ENCODE data around the gene LCAT.

Gene LCAT

DNA sequence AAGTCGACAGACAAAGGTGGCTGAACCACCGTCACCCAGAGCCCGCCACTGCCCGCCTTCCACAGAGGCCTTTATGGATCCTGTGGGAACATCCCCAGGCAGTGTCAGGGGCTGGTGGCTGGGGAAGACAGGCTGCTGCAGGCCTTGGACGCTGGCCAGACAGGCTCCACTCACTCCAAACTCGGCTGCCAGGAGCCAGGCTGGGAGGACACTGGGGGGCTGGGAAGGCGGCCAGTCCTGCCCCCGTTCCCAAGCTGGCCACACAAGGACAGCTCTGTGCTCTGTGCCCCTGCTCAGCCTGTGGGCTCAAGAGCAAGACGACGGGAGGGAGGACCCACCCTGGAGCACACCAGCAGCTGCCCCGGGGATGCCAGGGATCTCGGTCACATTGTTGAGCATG lies 7.6 kb upstream of the LCAT start:
- POLR2A ChIA-PET, result interaction anchor here (1.0 to 1.4 kb wide), 2 partner anchors 11 to 105 kb away, joined by 3 read pairs; no protein-coding TSS in a partner anchor
- no peak for DNase-seq (ENCODE audit: low read depth, low spot score)
- CTCF ChIA-PET, result interaction anchor here (0.8 to 5.8 kb wide), 4 partner anchors 8 to 135 kb away, joined by 3 to 34 read pairs (median 3); no protein-coding TSS in a partner anchor
- TF ChIP-seq, protein P1, sequence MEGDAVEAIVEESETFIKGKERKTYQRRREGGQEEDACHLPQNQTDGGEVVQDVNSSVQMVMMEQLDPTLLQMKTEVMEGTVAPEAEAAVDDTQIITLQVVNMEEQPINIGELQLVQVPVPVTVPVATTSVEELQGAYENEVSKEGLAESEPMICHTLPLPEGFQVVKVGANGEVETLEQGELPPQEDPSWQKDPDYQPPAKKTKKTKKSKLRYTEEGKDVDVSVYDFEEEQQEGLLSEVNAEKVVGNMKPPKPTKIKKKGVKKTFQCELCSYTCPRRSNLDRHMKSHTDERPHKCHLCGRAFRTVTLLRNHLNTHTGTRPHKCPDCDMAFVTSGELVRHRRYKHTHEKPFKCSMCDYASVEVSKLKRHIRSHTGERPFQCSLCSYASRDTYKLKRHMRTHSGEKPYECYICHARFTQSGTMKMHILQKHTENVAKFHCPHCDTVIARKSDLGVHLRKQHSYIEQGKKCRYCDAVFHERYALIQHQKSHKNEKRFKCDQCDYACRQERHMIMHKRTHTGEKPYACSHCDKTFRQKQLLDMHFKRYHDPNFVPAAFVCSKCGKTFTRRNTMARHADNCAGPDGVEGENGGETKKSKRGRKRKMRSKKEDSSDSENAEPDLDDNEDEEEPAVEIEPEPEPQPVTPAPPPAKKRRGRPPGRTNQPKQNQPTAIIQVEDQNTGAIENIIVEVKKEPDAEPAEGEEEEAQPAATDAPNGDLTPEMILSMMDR (IDR thresholded peaks at IDR 0.05; ENCODE audit: insufficient read depth, low read length, missing control alignments), result no peak
- no peak overlapping the region for H3K4me3 ChIP-seq (ENCODE audit: low read depth, low read length)

DNA sequence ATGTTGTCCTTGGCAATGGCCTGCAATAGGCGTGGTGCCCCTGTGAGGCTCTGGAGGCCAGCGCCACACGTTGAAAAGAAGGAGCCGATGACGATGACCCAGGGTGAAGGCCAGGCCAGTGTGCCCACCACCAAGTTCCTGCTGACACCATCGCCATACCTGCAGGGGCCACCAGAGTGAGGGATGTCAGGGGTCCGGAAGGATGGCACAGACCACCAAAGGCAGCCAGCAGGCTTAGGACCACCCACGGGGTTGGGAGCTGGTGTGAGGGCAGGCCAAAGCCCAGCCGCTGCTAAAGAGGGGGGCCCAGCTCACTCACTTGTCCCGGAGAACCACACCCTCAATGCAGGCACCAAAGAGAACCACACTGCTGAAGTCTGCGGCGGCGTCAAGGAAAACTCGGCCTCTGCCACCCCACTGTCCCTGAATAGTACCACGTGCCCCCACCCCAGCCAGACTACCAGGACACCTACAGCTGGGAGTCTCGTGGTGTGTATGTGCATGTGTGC lies 6.5 kb upstream of the LCAT start:
- ChIA-PET POLR2A (interaction anchor here (0.6 to 1.4 kb wide), 5 partner anchors 9 to 154 kb away, joined by 3 to 4 read pairs (median 3); no protein-coding TSS in a partner anchor), CTCF (interaction anchor here (1.0 to 1.6 kb wide), 4 partner anchors 9 to 13 kb away, joined by 3 to 8 read pairs (median 3); no protein-coding TSS in a partner anchor)
- no peak for DNase-seq (ENCODE audit: low read depth, low spot score)
- TF ChIP-seq, protein P1 (IDR thresholded peaks at IDR 0.05; ENCODE audit: insufficient read depth, low read length, missing control alignments), result no peak
- H3K4me3 ChIP-seq (ENCODE audit: low read depth, low read length), result no peak overlapping the region

DNA sequence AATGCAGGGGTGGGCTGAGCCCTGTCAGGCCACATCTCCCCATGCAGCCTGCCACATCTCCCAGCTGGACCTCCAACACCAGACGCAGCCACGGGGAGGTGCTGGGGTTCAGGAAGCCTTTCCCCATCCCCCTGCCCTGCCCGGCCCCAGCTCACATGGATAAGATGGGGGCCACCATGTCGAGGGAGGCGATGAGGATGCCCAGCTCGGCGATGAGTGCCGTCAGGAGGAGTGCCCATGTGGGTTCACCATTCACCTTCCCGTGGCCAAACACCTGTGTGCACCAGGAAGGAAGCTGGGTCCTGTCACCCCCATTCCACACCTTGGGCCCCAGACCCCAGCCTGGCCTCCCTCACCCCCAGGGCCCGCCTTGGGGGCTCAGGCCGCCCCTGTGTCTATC lies 5.7 kb upstream of the LCAT start:
- DNase-seq (ENCODE audit: low read depth, low spot score), result no peak
- CTCF ChIA-PET, result interaction anchor here (1.1 to 1.6 kb wide), 3 partner anchors 9 to 11 kb away, joined by 3 to 8 read pairs (median 3); no protein-coding TSS in a partner anchor
- no peak overlapping the region for H3K4me3 ChIP-seq (ENCODE audit: low read depth, low read length)
- POLR2A ChIA-PET, result interaction anchor here (0.6 to 1.1 kb wide), 2 partner anchors 9 to 153 kb away, joined by 3 to 4 read pairs; no protein-coding TSS in a partner anchor
- TF ChIP-seq, protein P1 (IDR thresholded peaks at IDR 0.05; ENCODE audit: insufficient read depth, low read length, missing control alignments), result no peak

DNA sequence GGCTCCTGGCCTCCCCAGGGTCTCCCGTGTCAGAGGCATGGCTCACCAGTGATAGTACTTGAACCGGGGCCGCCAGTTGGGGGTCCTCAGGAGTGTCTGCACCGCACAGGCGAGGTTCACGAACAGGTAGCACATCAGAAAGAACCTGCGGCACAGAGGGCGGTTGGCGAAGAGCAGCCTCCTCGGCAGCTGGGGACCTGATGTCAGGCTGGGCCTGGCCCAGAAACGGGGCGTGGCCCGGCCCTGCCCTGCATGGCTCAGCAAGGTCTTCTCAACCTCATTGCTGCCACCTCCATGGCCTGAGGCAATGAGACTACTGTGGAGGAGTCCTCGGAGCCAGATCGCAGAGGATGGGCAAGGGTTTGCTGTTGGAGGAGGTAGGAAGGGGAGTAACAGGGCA lies 4.1 kb upstream of the LCAT start:
- H3K4me3 ChIP-seq (ENCODE audit: low read depth, low read length), result no peak overlapping the region
- POLR2A ChIA-PET, result interaction anchor here (1.0 to 1.1 kb wide), 2 partner anchors 9 to 11 kb away, joined by 3 to 6 read pairs; no protein-coding TSS in a partner anchor
- CTCF ChIA-PET, result interaction anchor here (1.0 to 1.9 kb wide), 2 partner anchors 12 to 93 kb away, joined by 3 to 7 read pairs; no protein-coding TSS in a partner anchor
- DNase-seq (ENCODE audit: low read depth, low spot score), result no peak
- TF ChIP-seq, protein P1 (IDR thresholded peaks at IDR 0.05; ENCODE audit: insufficient read depth, low read length, missing control alignments), result no peak

DNA sequence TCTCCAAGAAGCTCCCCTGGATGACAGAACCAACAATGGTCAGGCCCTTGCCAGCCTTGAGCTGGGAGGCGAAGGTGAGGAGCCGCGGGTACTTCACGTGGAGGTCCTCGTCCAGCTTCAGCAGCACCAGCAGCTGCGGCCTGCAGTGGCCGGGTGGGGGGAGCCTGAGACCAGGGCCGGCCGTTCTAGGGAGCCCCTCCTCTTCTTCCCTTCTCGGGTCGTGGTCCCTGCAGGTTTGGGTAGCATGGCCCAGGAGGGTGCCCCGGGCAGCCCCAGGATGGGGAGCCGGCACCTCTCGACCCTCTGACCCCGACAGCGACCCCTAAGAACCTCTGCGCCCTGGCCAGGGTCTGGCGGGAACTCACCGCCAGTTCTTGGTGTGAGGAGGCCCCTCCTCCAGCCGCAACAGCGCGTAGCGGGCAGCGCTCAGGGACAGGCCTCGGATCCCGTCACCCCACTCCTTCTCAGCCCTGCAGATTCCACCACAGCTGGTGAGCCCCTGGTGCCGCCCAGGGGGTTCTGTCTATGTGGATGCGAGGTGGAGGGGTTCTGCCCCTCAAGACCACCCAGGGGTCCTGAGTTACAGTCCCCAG lies 3.1 kb upstream of the LCAT start:
- POLR2A ChIA-PET, result interaction anchor here (1.1 to 1.3 kb wide), 2 partner anchors 8 to 11 kb away, joined by 3 to 6 read pairs; no protein-coding TSS in a partner anchor
- no peak for DNase-seq (ENCODE audit: low read depth, low spot score)
- TF ChIP-seq, protein P1 (IDR thresholded peaks at IDR 0.05; ENCODE audit: insufficient read depth, low read length, missing control alignments), result no peak
- no peak overlapping the region for H3K4me3 ChIP-seq (ENCODE audit: low read depth, low read length)
- CTCF ChIA-PET, result interaction anchor here (0.8 to 1.9 kb wide), 3 partner anchors 12 to 94 kb away, joined by 3 to 7 read pairs (median 3); no protein-coding TSS in a partner anchor

DNA sequence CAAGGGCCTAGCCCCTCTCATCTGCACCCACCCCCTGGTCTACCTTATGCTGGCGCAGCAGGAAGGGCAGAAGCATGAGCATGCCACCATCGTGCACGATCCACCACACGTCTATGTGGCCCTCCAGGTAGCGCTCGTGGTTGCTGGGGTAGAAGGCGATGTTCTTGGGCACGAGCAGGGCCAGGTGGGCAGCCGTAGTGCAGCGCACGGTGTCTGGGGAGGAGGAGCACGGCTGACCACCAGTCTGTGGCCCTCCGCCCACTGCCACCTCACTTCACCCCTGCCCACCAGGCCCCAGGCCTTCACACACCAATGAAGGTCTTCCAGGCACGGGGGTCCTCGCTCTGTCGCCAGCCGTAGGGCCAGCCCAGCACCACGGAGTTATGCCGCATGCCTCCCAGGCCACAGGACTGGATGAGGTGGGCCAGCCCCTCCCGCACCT lies 2.2 kb upstream of the LCAT start:
- TF ChIP-seq, protein P1 (IDR thresholded peaks at IDR 0.05; ENCODE audit: insufficient read depth, low read length, missing control alignments), result no peak
- DNase-seq (ENCODE audit: low read depth, low spot score), result no peak
- H3K4me3 ChIP-seq (ENCODE audit: low read depth, low read length), result no peak overlapping the region
- POLR2A ChIA-PET, result interaction anchor here (1.3 kb wide), 1 partner anchor 10 kb away, joined by 6 read pairs; no protein-coding TSS in a partner anchor
- CTCF ChIA-PET, result interaction anchor here (1.5 to 1.7 kb wide), 2 partner anchors 94 to 425 kb away, joined by 3 read pairs; no protein-coding TSS in a partner anchor
